Measurements from ENCODE around the gene GLT1D1. TPM values are rescaled to one million over a fixed set of nuclear protein-coding genes. Genes with fewer than 3 reads are reported as not detected.

Gene GLT1D1
- total and polyA plus RNA-seq, 8 donors = 0.13 to 1.3 (median 0.89) TPM; not detected in 4

GRCh38 chr12:128942960-128943477, 89.7 kb downstream of the GLT1D1 start:
- Histone ChIP-seq H3K9me3 (no peaks in the 10 kb centered on the region), H3K4me3 (no peak overlapping the region), H3K27me3 (no peaks in the 10 kb centered on the region), H3K4me1 (no peaks in the 10 kb centered on the region), H3K36me3 (no peaks in the 10 kb centered on the region), H3K27ac (no peak overlapping the region)
- no peak for DNase-seq
- TF ChIP-seq EP300 (IDR thresholded peaks at IDR 0.05) = no peak
- TF ChIP-seq POLR2A (IDR thresholded peaks at IDR 0.05) = no peak
- no peak for TF ChIP-seq POLR2AphosphoS5 (IDR thresholded peaks at IDR 0.05)
- TF ChIP-seq CTCF (IDR thresholded peaks at IDR 0.05) = no peak
- intact Hi-C loops (cut with DNase I; ENCODE audit: low total_unique reads) = no loop called here
- 52 to 66% (median 59%) methylated on average over 11 of the region's 11 CpGs for WGBS, 5 donors

- no peak for DNase-seq
- no peak overlapping the region for H3K27ac ChIP-seq
- H3K4me1 ChIP-seq = no peaks in the 10 kb centered on the region
- 92 to 94% (median 93%) methylated on average over 20 to 27 of the region's 27 CpGs for WGBS, 5 donors
- H3K36me3 ChIP-seq = no peaks in the 10 kb centered on the region
- no peaks in the 10 kb centered on the region for H3K9me3 ChIP-seq
- H3K4me3 ChIP-seq = no peak overlapping the region
- intact Hi-C loops (cut with DNase I; ENCODE audit: low total_unique reads) = no loop called here
- no peaks in the 10 kb centered on the region for H3K27me3 ChIP-seq
- TF ChIP-seq EP300 (IDR thresholded peaks at IDR 0.05) = no peak
- no peak for TF ChIP-seq POLR2AphosphoS5 (IDR thresholded peaks at IDR 0.05)
- no peak for TF ChIP-seq POLR2A (IDR thresholded peaks at IDR 0.05)
- no peak for TF ChIP-seq CTCF (IDR thresholded peaks at IDR 0.05)
These were observed 91.7 kb downstream of the GLT1D1 start for GRCh38 chr12:128944956-128945355.

- no peaks in the 10 kb centered on the region for H3K36me3 ChIP-seq
- WGBS, 5 donors = 71 to 80% (median 75%) methylated on average over 10 of the region's 10 CpGs
- no peaks in the 10 kb centered on the region for H3K9me3 ChIP-seq
- no peak overlapping the region for H3K27ac ChIP-seq
- TF ChIP-seq CTCF (IDR thresholded peaks at IDR 0.05) (no peak), POLR2A (IDR thresholded peaks at IDR 0.05) (no peak), POLR2AphosphoS5 (IDR thresholded peaks at IDR 0.05) (no peak), EP300 (IDR thresholded peaks at IDR 0.05) (no peak)
- intact Hi-C loops (cut with DNase I; ENCODE audit: low total_unique reads) = no loop called here
- no peaks in the 10 kb centered on the region for H3K4me1 ChIP-seq
- no peak for DNase-seq
- no peaks in the 10 kb centered on the region for H3K27me3 ChIP-seq
- no peak overlapping the region for H3K4me3 ChIP-seq
These were observed 93.9 kb downstream of the GLT1D1 start for GRCh38 chr12:128947209-128947608.

- Histone ChIP-seq H3K27me3 (no peaks in the 10 kb centered on the region), H3K27ac (no peak overlapping the region), H3K4me3 (no peak overlapping the region), H3K9me3 (no peaks in the 10 kb centered on the region), H3K4me1 (no peaks in the 10 kb centered on the region), H3K36me3 (no peaks in the 10 kb centered on the region)
- intact Hi-C loops (cut with DNase I; ENCODE audit: low total_unique reads) = no loop called here
- WGBS, 5 donors = 73 to 80% (median 79%) methylated on average over 5 of the region's 5 CpGs
- DNase-seq = no peak
- TF ChIP-seq EP300 (IDR thresholded peaks at IDR 0.05) (no peak), POLR2A (IDR thresholded peaks at IDR 0.05) (no peak), POLR2AphosphoS5 (IDR thresholded peaks at IDR 0.05) (no peak), CTCF (IDR thresholded peaks at IDR 0.05) (no peak)
These were observed 95.8 kb downstream of the GLT1D1 start for GRCh38 chr12:128949086-128949485.
